Measurements from ENCODE around the gene MARK2. TPM values are rescaled to one million over a fixed set of nuclear protein-coding genes. Genes with fewer than 3 reads are reported as not detected.
A peak's percentile ranks its signal among the peaks of the same experiment; 100 is the strongest.

MARK2 gene
- total and polyA plus RNA-seq, 2 of the 8 experiments (the other 6 are each of a cell fraction or from before 2014, with no cell fraction given): 19.3 to 58.5 TPM

GRCh38 chr11:63920939-63921417 is 82.1 kb downstream of the MARK2 start (continued):
- TF ChIP-seq CHD7 (IDR thresholded peaks at IDR 0.05; ENCODE audit: insufficient replicate concordance, low read length) (no peak), TBP (IDR thresholded peaks at IDR 0.05; ENCODE audit: low read depth, low read length) (peak; percentile 23; the same call in 1 of the 2 replicates), TEAD4 (IDR thresholded peaks at IDR 0.05; ENCODE audit: low read depth, low read length) (no peak), EP300 (IDR thresholded peaks at IDR 0.05; ENCODE audit: borderline replicate concordance in 1 of 2, low read depth in 2 of 2, low read length in 2 of 2) (peak; percentile 9 to 41; a peak in 1 of 3 replicates), USF2 (IDR thresholded peaks at IDR 0.05; ENCODE audit: low read length) (no peak), ZNF274 (IDR thresholded peaks at IDR 0.05; ENCODE audit: borderline replicate concordance, extremely low read depth, low read length) (no peak), ATF2 (IDR thresholded peaks at IDR 0.05; ENCODE audit: low read length) (no peak)
